Measurements from ENCODE around the gene TDP2.
"Not testable (repeated sequence)": the region's sequence is repeated elsewhere in the genome, so short reads cannot be mapped to it uniquely, and the experiment has no call there.

Gene TDP2

GRCh38 chr6:24678792-24679352, 12.2 kb upstream of the TDP2 start:
- DNase-seq: not testable (repeated sequence)

- no peak for DNase-seq
These were observed 6.9 kb upstream of the TDP2 start for GRCh38 chr6:24673625-24674024.

GRCh38 chr6:24672620-24673182, 6.0 kb upstream of the TDP2 start:
- DNase-seq: no peak

GRCh38 chr6:24671077-24671476, 4.4 kb upstream of the TDP2 start:
- DNase-seq: not testable (repeated sequence)

- DNase-seq: not testable (repeated sequence)
These were observed 3.8 kb upstream of the TDP2 start for GRCh38 chr6:24670492-24670891.

- no peak for DNase-seq
These were observed 2.3 kb upstream of the TDP2 start for GRCh38 chr6:24668997-24669361.

- DNase-seq: not testable (repeated sequence)
These were observed 1.6 kb upstream of the TDP2 start for GRCh38 chr6:24668066-24668996.

- DNase-seq: no peak
These were observed 692 bp upstream of the TDP2 start for GRCh38 chr6:24667378-24667803.

- DNase-seq: no peak
These were observed 530 bp downstream of the TDP2 start for GRCh38 chr6:24666097-24666640.

GRCh38 chr6:24664046-24664987, 2.4 kb downstream of the TDP2 start:
- DNase-seq: no peak

GRCh38 chr6:24663189-24663588, 3.5 kb downstream of the TDP2 start:
- DNase-seq: no peak

- no peak for DNase-seq
These were observed 4.5 kb downstream of the TDP2 start for GRCh38 chr6:24662236-24662635.

GRCh38 chr6:24661759-24662158, 4.9 kb downstream of the TDP2 start:
- not testable (repeated sequence) for DNase-seq

GRCh38 chr6:24660105-24660504, 6.6 kb downstream of the TDP2 start:
- DNase-seq: no peak

GRCh38 chr6:24659561-24659960, 7.1 kb downstream of the TDP2 start:
- no peak for DNase-seq

GRCh38 chr6:24658573-24659560, 7.8 kb downstream of the TDP2 start:
- no peak for DNase-seq

- no peak for DNase-seq
These were observed 11.5 kb downstream of the TDP2 start for GRCh38 chr6:24655215-24655614.

GRCh38 chr6:24650365-24650764, 16.3 kb downstream of the TDP2 start:
- DNase-seq: no peak

GRCh38 chr6:24649691-24650090, 17.0 kb downstream of the TDP2 start:
- no peak for DNase-seq

GRCh38 chr6:24648276-24648675, 18.4 kb downstream of the TDP2 start:
- DNase-seq: no peak

- DNase-seq: no peak
These were observed 19.9 kb downstream of the TDP2 start for GRCh38 chr6:24646771-24647170.
